GM12878 (cell line): ENCODE measurements around the gene WDR91.

Experiments
- BHLHE40 ChIP-seq, 2 experiments: fragments of 450-650 bp in 1 of 2; IDR thresholded peaks; 2 replicates each; pipeline ENCODE4 v1.6.1; 2011 to 2017; ENCODE audit warnings: low read depth in 2 of 2, borderline replicate concordance in 1 of 2, improper control_type of control experiment in 1 of 2, low read length in 1 of 2, mild to moderate bottlenecking in 1 of 2
- EP300 ChIP-seq, 2 experiments: fragments of 150-350 bp in 1 of 2; IDR thresholded peaks; 2 replicates each; pipeline ENCODE4 v1.6.1; 2011 to 2012; ENCODE audit warnings: low read depth in 2 of 2, low read length in 2 of 2, borderline replicate concordance in 1 of 2, improper control_type of control experiment in 1 of 2, inconsistent platforms in 1 of 2; ENCODE audit not compliant: control insufficient read depth in 1 of 2
- FOXK2 ChIP-seq: fragments of 450-650 bp; IDR thresholded peaks from 2 replicates; pipeline ENCODE4 v1.6.1; 2017; ENCODE audit warnings: mild to moderate bottlenecking, moderate library complexity
- NRF1 ChIP-seq: conservative IDR thresholded peaks from 2 replicates; pipeline ENCODE4 v1.6.1; 2011; ENCODE audit warnings: mild to moderate bottlenecking, low read depth, low read length, improper control_type of control experiment
- POLR2A ChIP-seq: IDR thresholded peaks from 2 replicates; pipeline ENCODE4 v1.6.1; 2011; ENCODE audit warnings: low read depth, mild to moderate bottlenecking, low read length
- TCF3 ChIP-seq: IDR thresholded peaks from 2 replicates; pipeline ENCODE4 v1.6.1; 2012; ENCODE audit warnings: low read depth, mild to moderate bottlenecking, low read length, borderline replicate concordance; ENCODE audit not compliant: insufficient read depth
- TF ChIP-seq, protein P1 (sequence below), 3 experiments: IDR thresholded peaks in 2 of 3; conservative IDR thresholded peaks in 1 of 3; 2 replicates each; pipeline ENCODE4 v1.5.1; 2011; ENCODE audit warnings: low read depth in 3 of 3, low read length in 3 of 3, mild to moderate bottlenecking in 3 of 3, control low read depth in 2 of 3, moderate library complexity in 2 of 3, inconsistent platforms in 1 of 3, mixed read lengths in 1 of 3; ENCODE audit not compliant: control insufficient read depth in 2 of 3, insufficient read depth in 1 of 3; ENCODE audit errors: extremely low read depth in 1 of 3
- TF ChIP-seq, protein P2 (sequence below): IDR thresholded peaks from 2 replicates; pipeline ENCODE4 v1.6.1; 2012; ENCODE audit warnings: low read depth, low read length, improper control_type of control experiment
- TF ChIP-seq, protein P3 (sequence below): fragments of 450-650 bp; IDR thresholded peaks from 2 replicates; pipeline ENCODE4 v1.6.1; 2016; ENCODE audit warnings: mild to moderate bottlenecking

DNA sequence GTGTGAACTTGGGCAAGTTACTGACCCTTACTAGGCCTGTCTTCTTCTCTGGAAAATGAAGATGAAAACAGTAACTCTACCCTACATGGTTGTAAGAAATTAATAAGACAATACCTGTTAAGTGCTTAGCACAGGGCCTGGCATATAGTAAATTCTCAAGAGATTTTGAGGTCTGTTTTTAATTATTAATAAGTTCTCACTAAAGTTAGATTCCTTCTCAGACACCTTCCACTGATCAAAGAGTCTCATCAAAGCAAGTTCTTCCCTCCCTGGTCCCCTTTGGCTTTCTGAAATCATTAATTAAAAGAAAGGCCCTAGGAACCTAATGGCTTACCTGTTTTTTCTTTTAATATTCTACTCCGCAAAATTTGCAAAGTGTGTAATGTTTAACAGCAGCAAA, 58.9 kb downstream of the WDR91 start:
- TF ChIP-seq BHLHE40 (IDR thresholded peaks at IDR 0.05; ENCODE audit: borderline replicate concordance in 1 of 2, low read depth in 2 of 2, low read length in 1 of 2) (no peak), TCF3 (no peak), EP300 (IDR thresholded peaks at IDR 0.05; ENCODE audit: borderline replicate concordance in 1 of 2, control insufficient read depth in 1 of 2, low read depth in 2 of 2, low read length in 2 of 2) (no peak), POLR2A (no peak), FOXK2 (no peak), NRF1 (no peak)
- TF ChIP-seq, protein P1, sequence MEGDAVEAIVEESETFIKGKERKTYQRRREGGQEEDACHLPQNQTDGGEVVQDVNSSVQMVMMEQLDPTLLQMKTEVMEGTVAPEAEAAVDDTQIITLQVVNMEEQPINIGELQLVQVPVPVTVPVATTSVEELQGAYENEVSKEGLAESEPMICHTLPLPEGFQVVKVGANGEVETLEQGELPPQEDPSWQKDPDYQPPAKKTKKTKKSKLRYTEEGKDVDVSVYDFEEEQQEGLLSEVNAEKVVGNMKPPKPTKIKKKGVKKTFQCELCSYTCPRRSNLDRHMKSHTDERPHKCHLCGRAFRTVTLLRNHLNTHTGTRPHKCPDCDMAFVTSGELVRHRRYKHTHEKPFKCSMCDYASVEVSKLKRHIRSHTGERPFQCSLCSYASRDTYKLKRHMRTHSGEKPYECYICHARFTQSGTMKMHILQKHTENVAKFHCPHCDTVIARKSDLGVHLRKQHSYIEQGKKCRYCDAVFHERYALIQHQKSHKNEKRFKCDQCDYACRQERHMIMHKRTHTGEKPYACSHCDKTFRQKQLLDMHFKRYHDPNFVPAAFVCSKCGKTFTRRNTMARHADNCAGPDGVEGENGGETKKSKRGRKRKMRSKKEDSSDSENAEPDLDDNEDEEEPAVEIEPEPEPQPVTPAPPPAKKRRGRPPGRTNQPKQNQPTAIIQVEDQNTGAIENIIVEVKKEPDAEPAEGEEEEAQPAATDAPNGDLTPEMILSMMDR (IDR thresholded peaks at IDR 0.05 in 2 of 3, conservative IDR thresholded peaks at IDR 0.05 in 1 of 3; ENCODE audit: control insufficient read depth in 2 of 3, extremely low read depth in 1 of 3, insufficient read depth in 1 of 3, low read depth in 3 of 3, low read length in 3 of 3): no peak
- TF ChIP-seq, protein P2, sequence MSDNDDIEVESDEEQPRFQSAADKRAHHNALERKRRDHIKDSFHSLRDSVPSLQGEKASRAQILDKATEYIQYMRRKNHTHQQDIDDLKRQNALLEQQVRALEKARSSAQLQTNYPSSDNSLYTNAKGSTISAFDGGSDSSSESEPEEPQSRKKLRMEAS: no peak
- TF ChIP-seq, protein P3, sequence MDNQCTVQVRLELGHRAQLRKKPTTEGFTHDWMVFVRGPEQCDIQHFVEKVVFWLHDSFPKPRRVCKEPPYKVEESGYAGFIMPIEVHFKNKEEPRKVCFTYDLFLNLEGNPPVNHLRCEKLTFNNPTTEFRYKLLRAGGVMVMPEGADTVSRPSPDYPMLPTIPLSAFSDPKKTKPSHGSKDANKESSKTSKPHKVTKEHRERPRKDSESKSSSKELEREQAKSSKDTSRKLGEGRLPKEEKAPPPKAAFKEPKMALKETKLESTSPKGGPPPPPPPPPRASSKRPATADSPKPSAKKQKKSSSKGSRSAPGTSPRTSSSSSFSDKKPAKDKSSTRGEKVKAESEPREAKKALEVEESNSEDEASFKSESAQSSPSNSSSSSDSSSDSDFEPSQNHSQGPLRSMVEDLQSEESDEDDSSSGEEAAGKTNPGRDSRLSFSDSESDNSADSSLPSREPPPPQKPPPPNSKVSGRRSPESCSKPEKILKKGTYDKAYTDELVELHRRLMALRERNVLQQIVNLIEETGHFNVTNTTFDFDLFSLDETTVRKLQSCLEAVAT: no peak
